Osteocyte (in vitro differentiated cells): ENCODE results near the gene RFT1. TPM values are rescaled to one million over a fixed set of nuclear protein-coding genes. Genes with fewer than 3 reads are reported as not detected.

Experiments used
- DNase-seq: peaks from one replicate; pipeline ENCODE4 v3.0.0; 2021; ENCODE audit warnings: mixed read lengths; ENCODE audit not compliant: unreplicated experiment; ENCODE audit errors: extremely low spot score
- H3K27ac Mint-ChIP-seq: one replicate; pipeline ENCODE4 v1.8.0; 2021; ENCODE audit warnings: mild to moderate bottlenecking, mixed read lengths; ENCODE audit not compliant: unreplicated experiment
- H3K27me3 Mint-ChIP-seq: one replicate; pipeline ENCODE4 v1.8.0; 2021; ENCODE audit warnings: mixed read lengths; ENCODE audit not compliant: unreplicated experiment
- H3K36me3 Mint-ChIP-seq: one replicate; pipeline ENCODE4 v1.8.0; 2021; ENCODE audit warnings: mixed read lengths; ENCODE audit not compliant: unreplicated experiment
- H3K4me1 Mint-ChIP-seq: one replicate; pipeline ENCODE4 v1.8.0; 2021; ENCODE audit warnings: mixed read lengths; ENCODE audit not compliant: unreplicated experiment
- H3K4me3 Mint-ChIP-seq: one replicate; pipeline ENCODE4 v1.8.0; 2021; ENCODE audit warnings: mild to moderate bottlenecking, moderate library complexity, mixed read lengths; ENCODE audit not compliant: unreplicated experiment
- H3K9me3 Mint-ChIP-seq: one replicate; pipeline ENCODE4 v1.8.0; 2021; ENCODE audit warnings: mixed read lengths; ENCODE audit not compliant: unreplicated experiment
- CTCF ChIP-seq: fragments of 200-600 bp; sonication (generic); IDR thresholded peaks from 2 replicates; pipeline ENCODE4 v1.5.0; 2021; ENCODE audit warnings: antibody characterized with exemption, mild to moderate bottlenecking, moderate library complexity
- total RNA-seq: library from RNA; stranded (reverse); gene quantifications from 2 replicates; pipeline ENCODE4 v1.2.1, GENCODE V29; 2021

RFT1 gene
- total RNA-seq, 1 donor from 2014 or later: 21.4 TPM

- DNase-seq: no peak
- H3K36me3 Mint-ChIP-seq: no peaks in the 10 kb centered on the region
- H3K27me3 Mint-ChIP-seq: no peaks in the 10 kb centered on the region
- peaks cover 24% of the 10 kb centered on the region for H3K4me1 Mint-ChIP-seq
- TF ChIP-seq CTCF: no peak
- peak overlapping the region; percentile 73 for H3K27ac Mint-ChIP-seq
- peak overlapping the region; percentile 77 for H3K4me3 Mint-ChIP-seq
- no peaks in the 10 kb centered on the region for H3K9me3 Mint-ChIP-seq
Observed at GRCh38 chr3:53160061-53160659, 29.9 kb upstream of the RFT1 start.

GRCh38 chr3:53159156-53160060 is 29.2 kb upstream of the RFT1 start:
- no peak overlapping the region for H3K27ac Mint-ChIP-seq
- no peaks in the 10 kb centered on the region for H3K27me3 Mint-ChIP-seq
- no peak overlapping the region for H3K4me3 Mint-ChIP-seq
- no peak for TF ChIP-seq CTCF
- H3K9me3 Mint-ChIP-seq: no peaks in the 10 kb centered on the region
- peaks cover 24% of the 10 kb centered on the region for H3K4me1 Mint-ChIP-seq
- no peaks in the 10 kb centered on the region for H3K36me3 Mint-ChIP-seq
- DNase-seq: no peak

DNA sequence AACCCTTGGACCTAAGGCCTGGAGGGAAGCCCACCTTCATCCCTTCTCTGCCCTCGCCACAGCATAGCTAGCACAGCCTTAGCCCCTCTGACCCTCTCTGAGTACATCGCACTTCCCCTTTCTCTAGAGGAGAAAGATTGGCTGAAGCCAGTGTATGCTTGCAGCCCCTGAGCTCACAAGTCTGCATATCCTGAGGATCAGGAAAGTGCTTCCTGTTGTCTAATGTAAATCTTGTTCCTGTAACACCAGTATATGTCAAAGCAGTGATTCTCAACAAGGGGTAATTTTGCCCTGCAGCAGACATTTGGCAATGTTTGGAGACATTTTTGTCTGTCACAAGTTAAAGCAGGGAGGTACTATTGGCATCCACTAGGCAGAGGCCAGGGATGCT is 28.5 kb upstream of the RFT1 start:
- no peak for TF ChIP-seq CTCF
- Mint-ChIP-seq H3K27ac (no peak overlapping the region), H3K4me3 (no peak overlapping the region), H3K36me3 (no peaks in the 10 kb centered on the region), H3K4me1 (peaks cover 27% of the 10 kb centered on the region), H3K9me3 (no peaks in the 10 kb centered on the region), H3K27me3 (no peaks in the 10 kb centered on the region)
- no peak for DNase-seq

GRCh38 chr3:53157974-53158580 is 27.8 kb upstream of the RFT1 start:
- H3K36me3 Mint-ChIP-seq: no peaks in the 10 kb centered on the region
- no peaks in the 10 kb centered on the region for H3K9me3 Mint-ChIP-seq
- TF ChIP-seq CTCF: no peak
- no peak overlapping the region for H3K27ac Mint-ChIP-seq
- no peak overlapping the region for H3K4me3 Mint-ChIP-seq
- peaks cover 25% of the 10 kb centered on the region for H3K4me1 Mint-ChIP-seq
- no peak for DNase-seq
- no peaks in the 10 kb centered on the region for H3K27me3 Mint-ChIP-seq

- Mint-ChIP-seq H3K9me3 (no peaks in the 10 kb centered on the region), H3K27ac (no peak overlapping the region), H3K27me3 (no peaks in the 10 kb centered on the region), H3K36me3 (no peaks in the 10 kb centered on the region), H3K4me3 (no peak overlapping the region), H3K4me1 (peaks cover 14% of the 10 kb centered on the region)
- no peak for DNase-seq
- no peak for TF ChIP-seq CTCF
Observed at GRCh38 chr3:53156368-53156834, 26.2 kb upstream of the RFT1 start.
